ENCODE results near the gene SLC6A7. TPM values are rescaled to one million over a fixed set of nuclear protein-coding genes. Genes with fewer than 3 reads are reported as not detected.

The SLC6A7 gene
- polyA plus RNA-seq, 1 donor: 5.7 TPM

DNA sequence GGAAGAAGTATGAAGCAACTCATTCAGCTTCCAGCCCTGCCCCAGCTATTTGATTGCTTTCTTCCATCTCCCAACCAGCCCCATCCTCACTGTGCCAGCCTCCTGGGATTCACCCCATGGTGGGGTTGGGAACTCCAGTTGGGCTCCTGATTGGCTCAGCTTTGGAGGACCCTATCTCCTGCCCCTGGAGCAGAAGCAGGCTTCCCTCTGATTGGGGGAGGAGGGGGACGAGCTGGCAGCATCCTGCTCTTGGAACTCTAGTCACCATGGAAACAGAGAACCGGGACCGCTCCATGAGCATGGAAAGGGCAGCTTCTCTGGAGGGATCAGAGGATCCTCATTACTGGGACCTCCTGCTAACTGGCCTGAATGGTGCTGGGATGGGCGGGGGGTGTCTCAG is 2.6 kb downstream of the SLC6A7 start:
- no peak for DNase-seq
- Histone ChIP-seq H3K27ac (ENCODE audit: low read length) (no peak overlapping the region), H3K4me3 (ENCODE audit: low read length) (no peak overlapping the region), H3K9me3 (ENCODE audit: control insufficient read depth, low read depth, low read length) (no peaks in the 10 kb centered on the region), H3K36me3 (ENCODE audit: control insufficient read depth, insufficient read depth, low read length) (no peaks in the 10 kb centered on the region), H3K27me3 (ENCODE audit: control insufficient read depth, insufficient read depth, low read length) (peaks cover 18% of the 10 kb centered on the region), H3K4me1 (ENCODE audit: control insufficient read depth, insufficient read depth, low read length) (peaks cover 31% of the 10 kb centered on the region)
- no CpG with 5 or more reads among the region's 4 CpGs for WGBS (ENCODE audit: insufficient coverage, low lambda C conversion rate)

GRCh38 chr5:150195736-150196485 is 6.0 kb downstream of the SLC6A7 start:
- Histone ChIP-seq H3K36me3 (ENCODE audit: control insufficient read depth, insufficient read depth, low read length) (peaks cover 7% of the 10 kb centered on the region), H3K4me3 (ENCODE audit: low read length) (no peak overlapping the region), H3K9me3 (ENCODE audit: control insufficient read depth, low read depth, low read length) (no peaks in the 10 kb centered on the region), H3K27ac (ENCODE audit: low read length) (no peak overlapping the region), H3K27me3 (ENCODE audit: control insufficient read depth, insufficient read depth, low read length) (peaks cover under 1% of the 10 kb centered on the region), H3K4me1 (ENCODE audit: control insufficient read depth, insufficient read depth, low read length) (no peaks in the 10 kb centered on the region)
- DNase-seq: no peak
- WGBS (ENCODE audit: insufficient coverage, low lambda C conversion rate): no CpG with 5 or more reads among the region's 9 CpGs

- WGBS (ENCODE audit: insufficient coverage, low lambda C conversion rate): no CpG with 5 or more reads among the region's 5 CpGs
- Histone ChIP-seq H3K4me1 (ENCODE audit: control insufficient read depth, insufficient read depth, low read length) (no peaks in the 10 kb centered on the region), H3K9me3 (ENCODE audit: control insufficient read depth, low read depth, low read length) (no peaks in the 10 kb centered on the region), H3K27ac (ENCODE audit: low read length) (no peak overlapping the region), H3K27me3 (ENCODE audit: control insufficient read depth, insufficient read depth, low read length) (no peaks in the 10 kb centered on the region), H3K36me3 (ENCODE audit: control insufficient read depth, insufficient read depth, low read length) (peaks cover 7% of the 10 kb centered on the region), H3K4me3 (ENCODE audit: low read length) (no peak overlapping the region)
- DNase-seq: no peak
Measured at GRCh38 chr5:150196514-150196913, 6.7 kb downstream of the SLC6A7 start.

- no CpG with 5 or more reads among the region's 16 CpGs for WGBS (ENCODE audit: insufficient coverage, low lambda C conversion rate)
- DNase-seq: no peak
- Histone ChIP-seq H3K9me3 (ENCODE audit: control insufficient read depth, low read depth, low read length) (no peaks in the 10 kb centered on the region), H3K27ac (ENCODE audit: low read length) (no peak overlapping the region), H3K4me1 (ENCODE audit: control insufficient read depth, insufficient read depth, low read length) (no peaks in the 10 kb centered on the region), H3K27me3 (ENCODE audit: control insufficient read depth, insufficient read depth, low read length) (no peaks in the 10 kb centered on the region), H3K4me3 (ENCODE audit: low read length) (no peak overlapping the region), H3K36me3 (ENCODE audit: control insufficient read depth, insufficient read depth, low read length) (peaks cover 7% of the 10 kb centered on the region)
Measured at GRCh38 chr5:150196986-150197385, 7.1 kb downstream of the SLC6A7 start.

GRCh38 chr5:150197476-150197875 is 7.6 kb downstream of the SLC6A7 start:
- Histone ChIP-seq H3K27ac (ENCODE audit: low read length) (no peak overlapping the region), H3K4me3 (ENCODE audit: low read length) (no peak overlapping the region), H3K9me3 (ENCODE audit: control insufficient read depth, low read depth, low read length) (no peaks in the 10 kb centered on the region), H3K27me3 (ENCODE audit: control insufficient read depth, insufficient read depth, low read length) (no peaks in the 10 kb centered on the region), H3K4me1 (ENCODE audit: control insufficient read depth, insufficient read depth, low read length) (no peaks in the 10 kb centered on the region), H3K36me3 (ENCODE audit: control insufficient read depth, insufficient read depth, low read length) (peaks cover 10% of the 10 kb centered on the region)
- no CpG with 5 or more reads among the region's 1 CpG for WGBS (ENCODE audit: insufficient coverage, low lambda C conversion rate)
- no peak for DNase-seq

- Histone ChIP-seq H3K36me3 (ENCODE audit: control insufficient read depth, insufficient read depth, low read length) (peaks cover 18% of the 10 kb centered on the region), H3K4me3 (ENCODE audit: low read length) (no peak overlapping the region), H3K9me3 (ENCODE audit: control insufficient read depth, low read depth, low read length) (no peaks in the 10 kb centered on the region), H3K4me1 (ENCODE audit: control insufficient read depth, insufficient read depth, low read length) (no peaks in the 10 kb centered on the region), H3K27me3 (ENCODE audit: control insufficient read depth, insufficient read depth, low read length) (no peaks in the 10 kb centered on the region), H3K27ac (ENCODE audit: low read length) (no peak overlapping the region)
- no CpG with 5 or more reads among the region's 10 CpGs for WGBS (ENCODE audit: insufficient coverage, low lambda C conversion rate)
- no peak for DNase-seq
Measured at GRCh38 chr5:150202501-150202900, 12.6 kb downstream of the SLC6A7 start.

DNA sequence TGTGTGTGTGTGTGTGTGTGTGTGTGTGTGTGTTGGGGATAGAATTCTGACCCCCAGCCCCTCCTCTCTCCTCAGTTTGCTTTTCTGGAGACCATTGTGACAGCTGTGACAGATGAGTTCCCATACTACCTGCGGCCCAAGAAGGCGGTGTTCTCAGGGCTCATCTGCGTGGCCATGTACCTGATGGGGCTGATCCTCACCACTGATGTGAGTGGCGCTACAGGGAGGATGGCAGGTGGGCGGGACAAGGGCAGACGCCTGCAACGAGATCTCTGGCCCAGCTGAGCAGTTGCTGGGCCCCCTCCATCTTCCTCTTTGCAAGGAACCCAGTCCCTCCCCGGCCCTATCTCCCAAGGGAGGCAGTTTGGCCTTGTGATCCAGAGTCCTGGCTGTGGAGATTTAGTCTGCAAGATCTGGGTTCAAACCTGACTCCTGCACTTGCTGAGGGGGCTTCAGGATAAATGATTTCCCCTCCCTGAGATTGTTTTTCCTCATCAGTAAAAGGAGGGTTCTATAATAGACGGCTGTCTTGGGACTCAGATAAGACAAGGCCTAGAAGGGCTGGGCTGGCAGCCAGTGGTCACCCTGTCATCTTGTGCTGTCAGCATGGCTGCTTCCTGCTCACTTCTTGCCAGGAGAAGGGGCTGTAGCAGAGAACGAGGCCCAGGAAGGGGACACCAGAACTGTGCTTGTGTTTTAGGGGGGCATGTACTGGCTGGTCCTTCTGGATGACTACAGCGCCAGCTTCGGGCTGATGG is 14.1 kb downstream of the SLC6A7 start:
- H3K27me3 ChIP-seq (ENCODE audit: control insufficient read depth, insufficient read depth, low read length): no peaks in the 10 kb centered on the region
- DNase-seq: no peak
- H3K36me3 ChIP-seq (ENCODE audit: control insufficient read depth, insufficient read depth, low read length): peaks cover 14% of the 10 kb centered on the region
- peaks cover 6% of the 10 kb centered on the region for H3K4me1 ChIP-seq (ENCODE audit: control insufficient read depth, insufficient read depth, low read length)
- H3K27ac ChIP-seq (ENCODE audit: low read length): no peak overlapping the region
- no CpG with 5 or more reads among the region's 12 CpGs for WGBS (ENCODE audit: insufficient coverage, low lambda C conversion rate)
- no peaks in the 10 kb centered on the region for H3K9me3 ChIP-seq (ENCODE audit: control insufficient read depth, low read depth, low read length)
- no peak overlapping the region for H3K4me3 ChIP-seq (ENCODE audit: low read length)

DNA sequence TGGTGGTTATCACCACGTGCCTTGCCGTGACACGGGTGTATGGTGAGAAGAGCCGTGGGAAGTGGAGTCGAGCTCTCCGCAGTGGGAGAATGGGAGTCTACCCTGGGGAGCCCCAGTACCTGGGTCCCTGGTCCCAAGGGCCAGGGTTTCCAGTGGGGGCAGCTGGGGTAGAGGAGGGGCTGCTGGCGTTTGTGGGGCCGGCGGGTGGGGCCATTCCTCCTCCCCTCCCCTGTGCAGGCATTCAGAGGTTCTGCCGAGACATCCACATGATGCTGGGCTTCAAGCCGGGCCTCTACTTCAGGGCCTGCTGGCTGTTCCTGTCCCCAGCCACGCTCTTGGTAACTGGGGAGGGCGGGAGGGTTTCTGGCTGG is 14.7 kb downstream of the SLC6A7 start:
- Histone ChIP-seq H3K9me3 (ENCODE audit: control insufficient read depth, low read depth, low read length) (no peaks in the 10 kb centered on the region), H3K4me3 (ENCODE audit: low read length) (no peak overlapping the region), H3K27me3 (ENCODE audit: control insufficient read depth, insufficient read depth, low read length) (no peaks in the 10 kb centered on the region), H3K36me3 (ENCODE audit: control insufficient read depth, insufficient read depth, low read length) (peaks cover 11% of the 10 kb centered on the region), H3K27ac (ENCODE audit: low read length) (no peak overlapping the region), H3K4me1 (ENCODE audit: control insufficient read depth, insufficient read depth, low read length) (peaks cover 10% of the 10 kb centered on the region)
- DNase-seq: no peak
- WGBS (ENCODE audit: insufficient coverage, low lambda C conversion rate): no CpG with 5 or more reads among the region's 13 CpGs

DNA sequence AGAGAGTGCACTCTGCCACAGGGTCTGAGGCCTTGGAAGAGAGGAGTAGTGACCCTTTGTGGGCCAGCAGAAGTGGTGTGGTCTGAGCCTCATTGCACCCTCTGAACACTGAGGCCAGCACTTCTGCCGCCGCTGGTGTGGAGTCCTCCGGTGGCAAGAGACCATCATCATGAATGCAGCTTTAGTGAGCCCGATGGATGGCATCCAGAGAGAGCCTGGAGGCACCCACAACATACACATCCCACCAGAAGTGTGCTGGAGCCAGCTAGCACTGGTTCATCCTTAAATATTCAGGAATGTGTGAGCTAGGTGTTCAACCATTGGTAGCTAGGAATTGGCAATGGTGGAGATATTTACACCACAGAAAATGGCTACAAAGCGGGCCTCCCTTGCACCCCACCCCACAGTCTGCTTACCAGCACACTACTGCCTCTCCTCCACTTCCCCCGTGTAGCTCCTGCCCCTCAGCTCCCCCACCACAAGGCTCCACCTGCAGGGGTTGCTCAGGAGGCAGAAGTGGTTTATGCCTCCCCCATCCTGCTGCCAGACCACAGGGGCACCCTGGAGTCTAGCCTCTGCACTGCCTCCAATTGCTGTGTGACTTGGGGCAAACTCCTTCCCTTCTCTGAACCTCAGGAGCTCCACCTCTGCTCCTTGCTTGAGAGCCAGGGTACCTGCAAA is 16.4 kb downstream of the SLC6A7 start:
- Histone ChIP-seq H3K36me3 (ENCODE audit: control insufficient read depth, insufficient read depth, low read length) (peaks cover 11% of the 10 kb centered on the region), H3K27me3 (ENCODE audit: control insufficient read depth, insufficient read depth, low read length) (no peaks in the 10 kb centered on the region), H3K9me3 (ENCODE audit: control insufficient read depth, low read depth, low read length) (no peaks in the 10 kb centered on the region), H3K4me1 (ENCODE audit: control insufficient read depth, insufficient read depth, low read length) (peaks cover 26% of the 10 kb centered on the region), H3K4me3 (ENCODE audit: low read length) (no peak overlapping the region), H3K27ac (ENCODE audit: low read length) (no peak overlapping the region)
- no peak for DNase-seq
- no CpG with 5 or more reads among the region's 6 CpGs for WGBS (ENCODE audit: insufficient coverage, low lambda C conversion rate)

DNA sequence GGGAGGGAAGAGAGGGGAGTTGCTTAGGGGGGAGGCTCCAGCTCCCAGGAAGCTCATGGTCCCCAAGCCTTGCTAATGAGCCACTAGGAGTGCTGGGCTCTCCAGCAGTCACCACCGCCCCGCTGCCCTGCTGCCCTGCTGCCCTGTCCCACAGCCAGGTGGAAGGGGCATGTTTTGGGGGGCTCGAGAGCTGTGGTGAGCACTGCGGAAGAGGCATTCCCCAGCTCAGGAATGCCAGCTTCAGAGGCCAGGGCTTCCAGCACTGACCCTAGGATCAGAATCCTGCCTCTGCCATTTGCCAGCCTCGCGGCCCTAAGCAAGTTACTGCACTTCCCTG is 16.9 kb downstream of the SLC6A7 start:
- Histone ChIP-seq H3K4me3 (ENCODE audit: low read length) (no peak overlapping the region), H3K9me3 (ENCODE audit: control insufficient read depth, low read depth, low read length) (no peaks in the 10 kb centered on the region), H3K36me3 (ENCODE audit: control insufficient read depth, insufficient read depth, low read length) (peaks cover 11% of the 10 kb centered on the region), H3K27me3 (ENCODE audit: control insufficient read depth, insufficient read depth, low read length) (no peaks in the 10 kb centered on the region), H3K27ac (ENCODE audit: low read length) (no peak overlapping the region), H3K4me1 (ENCODE audit: control insufficient read depth, insufficient read depth, low read length) (peaks cover 31% of the 10 kb centered on the region)
- WGBS (ENCODE audit: insufficient coverage, low lambda C conversion rate): 60% methylated on average over 1 of the region's 6 CpGs
- no peak for DNase-seq

Measured in large intestine (tissue), 3 donors.